ENCODE measurements around the gene F7.

F7 gene

GRCh38 chr13:113074401-113074800 lies 31.2 kb upstream of the F7 start:
- TF ChIP-seq CTCF (IDR thresholded peaks at IDR 0.05; ENCODE audit: insufficient read depth, low read length, poor library complexity, severe bottlenecking): no peak
- DNase-seq (ENCODE audit: extremely low read depth, insufficient read length): no peak
- H3K4me3 ChIP-seq (replicated peaks; ENCODE audit: low read depth, low read length): no peak overlapping the region
- H3K27me3 ChIP-seq (replicated peaks; ENCODE audit: control insufficient read depth, insufficient read depth, low read length): no peaks in the 10 kb centered on the region
- H3K36me3 ChIP-seq (ENCODE audit: control insufficient read depth, insufficient read depth, low read length): no peaks in the 10 kb centered on the region

GRCh38 chr13:113074876-113075275 lies 30.7 kb upstream of the F7 start:
- H3K4me3 ChIP-seq (replicated peaks; ENCODE audit: low read depth, low read length): no peak overlapping the region
- TF ChIP-seq CTCF (IDR thresholded peaks at IDR 0.05; ENCODE audit: insufficient read depth, low read length, poor library complexity, severe bottlenecking): no peak
- no peak for DNase-seq (ENCODE audit: extremely low read depth, insufficient read length)
- no peaks in the 10 kb centered on the region for H3K27me3 ChIP-seq (replicated peaks; ENCODE audit: control insufficient read depth, insufficient read depth, low read length)
- no peaks in the 10 kb centered on the region for H3K36me3 ChIP-seq (ENCODE audit: control insufficient read depth, insufficient read depth, low read length)

- DNase-seq (ENCODE audit: extremely low read depth, insufficient read length): no peak
- no peak for TF ChIP-seq CTCF (IDR thresholded peaks at IDR 0.05; ENCODE audit: insufficient read depth, low read length, poor library complexity, severe bottlenecking)
- no peaks in the 10 kb centered on the region for H3K36me3 ChIP-seq (ENCODE audit: control insufficient read depth, insufficient read depth, low read length)
- no peaks in the 10 kb centered on the region for H3K27me3 ChIP-seq (replicated peaks; ENCODE audit: control insufficient read depth, insufficient read depth, low read length)
- H3K4me3 ChIP-seq (replicated peaks; ENCODE audit: low read depth, low read length): no peak overlapping the region
Measured at GRCh38 chr13:113075711-113076110, 29.9 kb upstream of the F7 start.

GRCh38 chr13:113076681-113077401 lies 28.8 kb upstream of the F7 start:
- Histone ChIP-seq H3K36me3 (ENCODE audit: control insufficient read depth, insufficient read depth, low read length) (no peaks in the 10 kb centered on the region), H3K4me3 (replicated peaks; ENCODE audit: low read depth, low read length) (no peak overlapping the region), H3K27me3 (replicated peaks; ENCODE audit: control insufficient read depth, insufficient read depth, low read length) (no peaks in the 10 kb centered on the region)
- no peak for DNase-seq (ENCODE audit: extremely low read depth, insufficient read length)
- TF ChIP-seq CTCF (IDR thresholded peaks at IDR 0.05; ENCODE audit: insufficient read depth, low read length, poor library complexity, severe bottlenecking): no peak

- H3K36me3 ChIP-seq (ENCODE audit: control insufficient read depth, insufficient read depth, low read length): no peaks in the 10 kb centered on the region
- no peak for TF ChIP-seq CTCF (IDR thresholded peaks at IDR 0.05; ENCODE audit: insufficient read depth, low read length, poor library complexity, severe bottlenecking)
- no peaks in the 10 kb centered on the region for H3K27me3 ChIP-seq (replicated peaks; ENCODE audit: control insufficient read depth, insufficient read depth, low read length)
- no peak for DNase-seq (ENCODE audit: extremely low read depth, insufficient read length)
- no peak overlapping the region for H3K4me3 ChIP-seq (replicated peaks; ENCODE audit: low read depth, low read length)
Measured at GRCh38 chr13:113077566-113077952, 28.0 kb upstream of the F7 start.
